Measurements from ENCODE around the gene ZBTB48.

ZBTB48 gene

GRCh38 chr1:6574025-6574620, 5.7 kb upstream of the ZBTB48 start:
- DNase-seq = no peak

- DNase-seq = no peak
Observed at GRCh38 chr1:6574818-6575217, 5.0 kb upstream of the ZBTB48 start.

GRCh38 chr1:6577831-6578525, 1.8 kb upstream of the ZBTB48 start:
- DNase-seq = no peak

GRCh38 chr1:6578624-6579373, 995 bp upstream of the ZBTB48 start:
- DNase-seq = no peak

- no peak for DNase-seq
Observed at GRCh38 chr1:6580119-6580592, 362 bp downstream of the ZBTB48 start.

- DNase-seq = no peak
Observed at GRCh38 chr1:6580593-6581409, 1.0 kb downstream of the ZBTB48 start.

- DNase-seq = no peak
Observed at GRCh38 chr1:6581561-6582305, 1.9 kb downstream of the ZBTB48 start.

GRCh38 chr1:6582370-6582769, 2.6 kb downstream of the ZBTB48 start:
- no peak for DNase-seq

GRCh38 chr1:6584126-6585080, 4.6 kb downstream of the ZBTB48 start:
- no peak for DNase-seq

- DNase-seq = no peak
Observed at GRCh38 chr1:6585081-6585722, 5.4 kb downstream of the ZBTB48 start.

GRCh38 chr1:6585841-6586240, 6.0 kb downstream of the ZBTB48 start:
- no peak for DNase-seq

GRCh38 chr1:6586404-6586816, 6.6 kb downstream of the ZBTB48 start:
- DNase-seq = no peak

- DNase-seq = no peak
Observed at GRCh38 chr1:6587261-6588005, 7.6 kb downstream of the ZBTB48 start.

- DNase-seq = no peak
Observed at GRCh38 chr1:6588128-6588892, 8.5 kb downstream of the ZBTB48 start.

- DNase-seq = no peak
Observed at GRCh38 chr1:6588893-6589520, 9.2 kb downstream of the ZBTB48 start.

GRCh38 chr1:6590046-6590445, 10.3 kb downstream of the ZBTB48 start:
- no peak for DNase-seq

GRCh38 chr1:6591222-6591621, 11.4 kb downstream of the ZBTB48 start:
- no peak for DNase-seq

- DNase-seq = no peak
Observed at GRCh38 chr1:6591644-6592043, 11.8 kb downstream of the ZBTB48 start.

- no peak for DNase-seq
Observed at GRCh38 chr1:6592441-6592840, 12.6 kb downstream of the ZBTB48 start.
